Measurements from ENCODE around the gene DCHS2.

Gene DCHS2

GRCh38 chr4:154376486-154376885 lies 115.1 kb downstream of the DCHS2 start:
- Histone ChIP-seq H2AK5ac (ENCODE audit: low read length, severe bottlenecking) (no peak overlapping the region), H3K4me2 (ENCODE audit: low read length, poor library complexity, severe bottlenecking) (no peak overlapping the region), H3K23ac (ENCODE audit: low read length in 2 of 2) (no peak overlapping the region), H3K9me3 (ENCODE audit: control insufficient read depth, low read length) (peaks cover 7% of the 10 kb centered on the region), H3K27me3 (ENCODE audit: control insufficient read depth in 1 of 2, insufficient read depth in 1 of 2, low read length in 2 of 2) (peaks cover 4 to 6% of the 10 kb centered on the region in 2 experiments), H3K4me1 (ENCODE audit: control insufficient read depth, insufficient read depth, low read depth, low read length) (no peaks in the 10 kb centered on the region), H2BK5ac (ENCODE audit: low read depth, low read length, poor library complexity, severe bottlenecking) (no peak overlapping the region), H3K27ac (ENCODE audit: low read length, poor library complexity, severe bottlenecking) (no peak overlapping the region), H3K9ac (ENCODE audit: low read length) (no peak overlapping the region), H3K18ac (ENCODE audit: low read depth in 1 of 2, low read length in 2 of 2) (no peak overlapping the region), H4K91ac (ENCODE audit: low read length) (no peak overlapping the region), H2BK12ac (ENCODE audit: low read length in 2 of 2) (no peak overlapping the region), H3K14ac (ENCODE audit: low read length in 2 of 2) (no peak overlapping the region), H2AFZ (ENCODE audit: low read depth, low read length) (no peak overlapping the region), H3K79me1 (replicated peaks; ENCODE audit: low read length, poor library complexity, severe bottlenecking) (no peaks in the 10 kb centered on the region), H4K8ac (ENCODE audit: low read length) (no peak overlapping the region), H3K4me3 (ENCODE audit: insufficient read depth in 1 of 2, low read depth in 1 of 2, low read length in 2 of 2) (no peak overlapping the region), H2BK15ac (ENCODE audit: low read depth, poor library complexity, severe bottlenecking) (no peak overlapping the region), H2BK120ac (ENCODE audit: low read depth, low read length) (no peak overlapping the region), H3K36me3 (ENCODE audit: control insufficient read depth in 1 of 2, insufficient read depth in 2 of 2, low read depth in 1 of 2, low read length in 2 of 2) (no peaks in the 10 kb centered on the region), H3K4ac (ENCODE audit: low read depth in 1 of 2, low read length in 2 of 2) (no peak overlapping the region)
- no peak for DNase-seq
- 100% methylated on average over 1 of the region's 1 CpG for WGBS

DNA sequence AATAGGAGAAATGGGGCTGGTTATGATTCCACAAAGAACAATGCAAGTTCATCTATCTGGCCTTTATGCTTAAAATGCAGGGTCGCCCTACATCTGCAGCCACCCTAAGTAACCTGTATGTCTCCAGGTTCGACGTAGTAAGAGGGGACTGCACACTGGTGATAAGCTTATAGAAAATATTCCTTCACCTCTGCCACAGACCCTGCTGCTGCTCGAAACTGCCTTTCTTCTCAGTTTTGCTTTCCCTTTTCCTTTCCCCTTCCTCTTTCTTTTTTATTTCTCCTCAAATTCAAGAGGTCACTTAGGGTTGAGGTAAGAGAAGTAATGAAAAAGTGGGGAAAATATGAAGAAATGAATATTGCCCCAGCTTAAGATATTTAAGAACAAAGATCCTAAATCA lies 123.5 kb downstream of the DCHS2 start:
- H2BK5ac ChIP-seq (ENCODE audit: low read depth, low read length, poor library complexity, severe bottlenecking), result no peak overlapping the region
- H2BK120ac ChIP-seq (ENCODE audit: low read depth, low read length), result no peak overlapping the region
- peaks cover 0 to 3% of the 10 kb centered on the region in 2 experiments for H3K27me3 ChIP-seq (ENCODE audit: control insufficient read depth in 1 of 2, insufficient read depth in 1 of 2, low read length in 2 of 2)
- no peaks in the 10 kb centered on the region for H3K4me1 ChIP-seq (ENCODE audit: control insufficient read depth, insufficient read depth, low read depth, low read length)
- no peaks in the 10 kb centered on the region for H3K9me3 ChIP-seq (ENCODE audit: control insufficient read depth, low read length)
- no peak overlapping the region for H2BK15ac ChIP-seq (ENCODE audit: low read depth, poor library complexity, severe bottlenecking)
- H3K4me2 ChIP-seq (ENCODE audit: low read length, poor library complexity, severe bottlenecking), result no peak overlapping the region
- H2AK5ac ChIP-seq (ENCODE audit: low read length, severe bottlenecking), result no peak overlapping the region
- no peak overlapping the region for H4K8ac ChIP-seq (ENCODE audit: low read length)
- H2BK12ac ChIP-seq (ENCODE audit: low read length in 2 of 2), result no peak overlapping the region
- DNase-seq, result no peak
- H3K36me3 ChIP-seq (ENCODE audit: control insufficient read depth in 1 of 2, insufficient read depth in 2 of 2, low read depth in 1 of 2, low read length in 2 of 2), result no peaks in the 10 kb centered on the region
- 83% methylated on average over 3 of the region's 4 CpGs for WGBS
- no peak overlapping the region for H3K4me3 ChIP-seq (ENCODE audit: insufficient read depth in 1 of 2, low read depth in 1 of 2, low read length in 2 of 2)
- no peak overlapping the region for H3K9ac ChIP-seq (ENCODE audit: low read length)
- no peak overlapping the region for H4K91ac ChIP-seq (ENCODE audit: low read length)
- no peak overlapping the region for H3K23ac ChIP-seq (ENCODE audit: low read length in 2 of 2)
- no peak overlapping the region for H2AFZ ChIP-seq (ENCODE audit: low read depth, low read length)
- no peak overlapping the region for H3K14ac ChIP-seq (ENCODE audit: low read length in 2 of 2)
- no peak overlapping the region for H3K4ac ChIP-seq (ENCODE audit: low read depth in 1 of 2, low read length in 2 of 2)
- H3K79me1 ChIP-seq (replicated peaks; ENCODE audit: low read length, poor library complexity, severe bottlenecking), result no peaks in the 10 kb centered on the region
- H3K18ac ChIP-seq (ENCODE audit: low read depth in 1 of 2, low read length in 2 of 2), result no peak overlapping the region
- no peak overlapping the region for H3K27ac ChIP-seq (ENCODE audit: low read length, poor library complexity, severe bottlenecking)

- Histone ChIP-seq H4K91ac (ENCODE audit: low read length) (no peak overlapping the region), H2BK5ac (ENCODE audit: low read depth, low read length, poor library complexity, severe bottlenecking) (no peak overlapping the region), H3K4ac (ENCODE audit: low read depth in 1 of 2, low read length in 2 of 2) (no peak overlapping the region), H3K4me2 (ENCODE audit: low read length, poor library complexity, severe bottlenecking) (no peak overlapping the region), H4K8ac (ENCODE audit: low read length) (no peak overlapping the region), H3K4me3 (ENCODE audit: insufficient read depth in 1 of 2, low read depth in 1 of 2, low read length in 2 of 2) (no peak overlapping the region), H3K79me1 (replicated peaks; ENCODE audit: low read length, poor library complexity, severe bottlenecking) (no peaks in the 10 kb centered on the region), H3K27ac (ENCODE audit: low read length, poor library complexity, severe bottlenecking) (no peak overlapping the region), H2AFZ (ENCODE audit: low read depth, low read length) (no peak overlapping the region), H3K9me3 (ENCODE audit: control insufficient read depth, low read length) (no peaks in the 10 kb centered on the region), H3K4me1 (ENCODE audit: control insufficient read depth, insufficient read depth, low read depth, low read length) (no peaks in the 10 kb centered on the region), H3K14ac (ENCODE audit: low read length in 2 of 2) (no peak overlapping the region), H2BK15ac (ENCODE audit: low read depth, poor library complexity, severe bottlenecking) (no peak overlapping the region), H3K23ac (ENCODE audit: low read length in 2 of 2) (no peak overlapping the region), H2BK120ac (ENCODE audit: low read depth, low read length) (no peak overlapping the region), H3K9ac (ENCODE audit: low read length) (no peak overlapping the region), H3K18ac (ENCODE audit: low read depth in 1 of 2, low read length in 2 of 2) (no peak overlapping the region), H2AK5ac (ENCODE audit: low read length, severe bottlenecking) (no peak overlapping the region), H2BK12ac (ENCODE audit: low read length in 2 of 2) (no peak overlapping the region), H3K36me3 (ENCODE audit: control insufficient read depth in 1 of 2, insufficient read depth in 2 of 2, low read depth in 1 of 2, low read length in 2 of 2) (no peaks in the 10 kb centered on the region), H3K27me3 (ENCODE audit: control insufficient read depth in 1 of 2, insufficient read depth in 1 of 2, low read length in 2 of 2) (peaks cover 0 to 3% of the 10 kb centered on the region in 2 experiments)
- no peak for DNase-seq
- 79% methylated on average over 2 of the region's 2 CpGs for WGBS
Observed at GRCh38 chr4:154367659-154368058, 123.9 kb downstream of the DCHS2 start.

DNA sequence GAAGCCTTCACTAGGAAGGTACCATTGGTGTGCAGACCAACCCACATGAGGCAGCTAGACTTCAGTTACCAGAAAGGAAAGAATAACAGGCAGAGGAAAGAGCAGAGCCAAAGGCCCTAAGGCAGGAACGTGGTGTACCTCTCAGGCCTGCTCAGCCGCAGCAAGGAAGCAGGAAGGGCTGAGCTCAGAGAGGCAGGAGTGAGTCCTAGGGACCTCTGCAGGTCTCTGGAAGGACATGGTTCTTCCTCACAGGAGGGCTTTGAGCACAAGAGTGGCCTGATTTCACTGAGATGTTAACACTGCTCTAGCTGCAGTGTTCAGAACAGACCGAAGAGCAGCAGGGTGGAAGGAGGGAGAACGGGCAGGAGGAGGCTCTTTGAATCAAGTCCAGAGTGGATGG lies 124.6 kb downstream of the DCHS2 start:
- Histone ChIP-seq H2BK15ac (ENCODE audit: low read depth, poor library complexity, severe bottlenecking) (no peak overlapping the region), H2AFZ (ENCODE audit: low read depth, low read length) (no peak overlapping the region), H4K91ac (ENCODE audit: low read length) (no peak overlapping the region), H3K4me2 (ENCODE audit: low read length, poor library complexity, severe bottlenecking) (no peak overlapping the region), H3K14ac (ENCODE audit: low read length in 2 of 2) (no peak overlapping the region), H3K18ac (ENCODE audit: low read depth in 1 of 2, low read length in 2 of 2) (no peak overlapping the region), H2BK5ac (ENCODE audit: low read depth, low read length, poor library complexity, severe bottlenecking) (no peak overlapping the region), H3K23ac (ENCODE audit: low read length in 2 of 2) (no peak overlapping the region), H2AK5ac (ENCODE audit: low read length, severe bottlenecking) (no peak overlapping the region), H3K4ac (ENCODE audit: low read depth in 1 of 2, low read length in 2 of 2) (no peak overlapping the region), H3K27me3 (ENCODE audit: control insufficient read depth in 1 of 2, insufficient read depth in 1 of 2, low read length in 2 of 2) (peaks cover 0 to 3% of the 10 kb centered on the region in 2 experiments), H2BK120ac (ENCODE audit: low read depth, low read length) (no peak overlapping the region), H3K36me3 (ENCODE audit: control insufficient read depth in 1 of 2, insufficient read depth in 2 of 2, low read depth in 1 of 2, low read length in 2 of 2) (no peaks in the 10 kb centered on the region), H3K4me1 (ENCODE audit: control insufficient read depth, insufficient read depth, low read depth, low read length) (no peaks in the 10 kb centered on the region), H2BK12ac (ENCODE audit: low read length in 2 of 2) (no peak overlapping the region), H3K9me3 (ENCODE audit: control insufficient read depth, low read length) (no peaks in the 10 kb centered on the region), H3K27ac (ENCODE audit: low read length, poor library complexity, severe bottlenecking) (no peak overlapping the region), H3K79me1 (replicated peaks; ENCODE audit: low read length, poor library complexity, severe bottlenecking) (no peaks in the 10 kb centered on the region), H4K8ac (ENCODE audit: low read length) (no peak overlapping the region), H3K9ac (ENCODE audit: low read length) (no peak overlapping the region), H3K4me3 (ENCODE audit: insufficient read depth in 1 of 2, low read depth in 1 of 2, low read length in 2 of 2) (no peak overlapping the region)
- no peak for DNase-seq
- WGBS, result 73% methylated on average over 4 of the region's 4 CpGs

Data from mesenchymal stem cell (in vitro differentiated cells and primary cell).